ENCODE results near the gene RGS16. TPM values are rescaled to one million over a fixed set of nuclear protein-coding genes. Genes with fewer than 3 reads are reported as not detected.

RGS16 gene
- total and polyA plus RNA-seq, 9 of the 15 experiments (the other 6 are each of a cell fraction or from before 2014, with no cell fraction given): 0.07 to 0.55 (median 0.36) TPM

DNA sequence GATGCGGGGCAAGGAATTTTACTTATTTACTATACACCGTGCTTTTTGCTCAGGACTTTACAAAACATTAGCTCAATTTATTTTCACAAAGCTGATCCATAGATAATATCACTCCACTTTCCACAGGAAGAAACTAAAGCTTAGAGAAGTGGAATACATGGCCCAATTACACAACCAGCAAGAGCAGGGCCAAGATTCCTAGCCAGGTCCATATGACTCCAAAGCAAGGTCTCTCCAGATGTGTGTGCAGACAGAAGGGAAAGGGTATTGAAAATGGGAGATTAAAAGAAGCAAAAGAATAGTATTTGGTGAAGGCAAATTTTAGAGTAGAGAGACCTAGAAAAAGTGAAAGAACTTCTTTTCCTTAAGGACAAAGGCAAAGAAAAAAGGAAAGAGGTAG lies 49.8 kb upstream of the RGS16 start:
- H3K4me1 ChIP-seq (replicated peaks in 1 of 2; ENCODE audit: control insufficient read depth in 2 of 2, insufficient read depth in 2 of 2, low read length in 2 of 2): no peaks in the 10 kb centered on the region; a peak in 1 of 5 replicates
- WGBS (ENCODE audit: insufficient coverage, low coverage, missing lambda C conversion rate): 3% methylated on average over 2 of the region's 2 CpGs
- TF ChIP-seq, protein P1, sequence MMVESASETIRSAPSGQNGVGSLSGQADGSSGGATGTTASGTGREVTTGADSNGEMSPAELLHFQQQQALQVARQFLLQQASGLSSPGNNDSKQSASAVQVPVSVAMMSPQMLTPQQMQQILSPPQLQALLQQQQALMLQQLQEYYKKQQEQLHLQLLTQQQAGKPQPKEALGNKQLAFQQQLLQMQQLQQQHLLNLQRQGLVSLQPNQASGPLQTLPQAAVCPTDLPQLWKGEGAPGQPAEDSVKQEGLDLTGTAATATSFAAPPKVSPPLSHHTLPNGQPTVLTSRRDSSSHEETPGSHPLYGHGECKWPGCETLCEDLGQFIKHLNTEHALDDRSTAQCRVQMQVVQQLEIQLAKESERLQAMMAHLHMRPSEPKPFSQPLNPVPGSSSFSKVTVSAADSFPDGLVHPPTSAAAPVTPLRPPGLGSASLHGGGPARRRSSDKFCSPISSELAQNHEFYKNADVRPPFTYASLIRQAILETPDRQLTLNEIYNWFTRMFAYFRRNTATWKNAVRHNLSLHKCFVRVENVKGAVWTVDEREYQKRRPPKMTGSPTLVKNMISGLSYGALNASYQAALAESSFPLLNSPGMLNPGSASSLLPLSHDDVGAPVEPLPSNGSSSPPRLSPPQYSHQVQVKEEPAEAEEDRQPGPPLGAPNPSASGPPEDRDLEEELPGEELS (CRISPR knock-in tag; IDR thresholded peaks at IDR 0.05; ENCODE audit: borderline replicate concordance): no peak
- TF ChIP-seq ZNF324 (CRISPR knock-in tag; IDR thresholded peaks at IDR 0.05): no peak
- TF ChIP-seq, protein P2, sequence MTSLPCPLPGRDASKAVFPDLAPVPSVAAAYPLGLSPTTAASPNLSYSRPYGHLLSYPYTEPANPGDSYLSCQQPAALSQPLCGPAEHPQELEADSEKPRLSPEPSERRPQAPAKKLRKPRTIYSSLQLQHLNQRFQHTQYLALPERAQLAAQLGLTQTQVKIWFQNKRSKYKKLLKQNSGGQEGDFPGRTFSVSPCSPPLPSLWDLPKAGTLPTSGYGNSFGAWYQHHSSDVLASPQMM (CRISPR knock-in tag; IDR thresholded peaks at IDR 0.05): no peak
- no peak for TF ChIP-seq ZNF561 (CRISPR knock-in tag; conservative IDR thresholded peaks at IDR 0.05)
- no peak for TF ChIP-seq FOXM1 (IDR thresholded peaks at IDR 0.05; ENCODE audit: low read depth)
- no peak for TF ChIP-seq FOXM1 (CRISPR knock-in tag; IDR thresholded peaks at IDR 0.05; ENCODE audit: low read depth)
- no peaks in the 10 kb centered on the region for H4K20me1 ChIP-seq (replicated peaks; ENCODE audit: control insufficient read depth, insufficient read depth, low read length)
- H3K36me3 ChIP-seq (ENCODE audit: control insufficient read depth, insufficient read depth, low read length): no peaks in the 10 kb centered on the region
- H3K4me2 ChIP-seq (ENCODE audit: insufficient read depth, low read length): no peak overlapping the region
- ChIA-PET CTCF (ENCODE audit: low intra/inter-chr PET ratio) (no interaction called here), POLR2A (interaction anchor here (2.2 kb wide), 1 partner anchor 13 kb away, joined by 7 read pairs; no protein-coding TSS in a partner anchor)
- FAIRE-seq (no peak), ATAC-seq (no peak), DNase-seq (ENCODE audit: extremely low read depth in 1 of 4, low spot score in 3 of 4) (no peak)
- H3K27me3 ChIP-seq (ENCODE audit: control insufficient read depth in 2 of 2, insufficient read depth in 2 of 2, low read length in 2 of 2): peaks cover 28 to 41% of the 10 kb centered on the region in 2 experiments
- in situ Hi-C loops (cut with MboI): no loop called here
- no peaks in the 10 kb centered on the region for H3K79me2 ChIP-seq (ENCODE audit: control insufficient read depth, insufficient read depth, low read length)
- H3K9ac ChIP-seq (ENCODE audit: insufficient read depth in 1 of 2, low read depth in 2 of 2, low read length in 2 of 2): no peak overlapping the region
- no peak overlapping the region for H3K27ac ChIP-seq (ENCODE audit: extremely low read depth, low read depth, low read length)
- no peak overlapping the region for H2AFZ ChIP-seq (ENCODE audit: low read depth, low read length)
- H3K9me3 ChIP-seq (replicated peaks; ENCODE audit: control insufficient read depth, insufficient read depth, low read depth, low read length): no peaks in the 10 kb centered on the region
- no peaks in the 10 kb centered on the region for H3K9me1 ChIP-seq (ENCODE audit: control insufficient read depth, insufficient read depth, low read length)
- intact Hi-C loops (cut with micrococcal nuclease): no loop called here
- no peak overlapping the region for H3K4me3 ChIP-seq
- no TSS peak for BruUV-seq (replicated peaks)

Measured in K562 (cell line).